Pericardium fibroblast (primary cell): ENCODE measurements around the gene KRT222. TPM values are rescaled to one million over a fixed set of nuclear protein-coding genes. Genes with fewer than 3 reads are reported as not detected.

Experiments used
- total RNA-seq: library from RNA; depleted of rRNA; stranded (reverse); fragments of >200 nt; gene quantifications from 2 replicates; pipeline ENCODE4 v1.2.3, GENCODE V29; 2015

The KRT222 gene
- total RNA-seq, result not detected in 2 replicates

GRCh38 chr17:40664582-40665333, at the start of gene KRT222:
KRT222 (minus strand) TSS chr17:40665177; CDS start chr17:40665099, 78 bp downstream.

GRCh38 chr17:40703652-40704051, 38.7 kb upstream of the KRT222 start, which contains the start of gene KRT24:
KRT24 (minus strand) TSS chr17:40703752; CDS start chr17:40703693, 59 bp downstream.

GRCh38 chr17:40647624-40648383, 17.2 kb downstream of the KRT222 start, which contains the start of gene SMARCE1:
SMARCE1 (minus strand) TSS chr17:40647818; CDS start chr17:40645802, 2,016 bp downstream.

Other genes with a start within 250 kb of the KRT222 start
- 3.1 and 6.3 TPM in 2 replicates for gene TOP2A, start 247.3 kb downstream of the KRT222 start, total RNA-seq
- 377 and 471 TPM in 2 replicates for gene IGFBP4, start 221.7 kb downstream of the KRT222 start, total RNA-seq
- gene TNS4, start 163.6 kb downstream of the KRT222 start, total RNA-seq, result 7.5 TPM in 1 of 2 replicates, not detected in the other
- gene CCR7, start 99.7 kb downstream of the KRT222 start, total RNA-seq, result not detected in 2 replicates
- gene SMARCE1, start 17.4 kb downstream of the KRT222 start, total RNA-seq, result 59.0 and 85.1 TPM in 2 replicates
- not detected in 2 replicates for gene KRT24, start 38.6 kb upstream of the KRT222 start, total RNA-seq
- gene KRT25, start 90.2 kb upstream of the KRT222 start, total RNA-seq, result not detected in 2 replicates
- not detected in 2 replicates for gene KRT26, start 107.0 kb upstream of the KRT222 start, total RNA-seq
- not detected in 2 replicates for gene KRT27, start 117.4 kb upstream of the KRT222 start, total RNA-seq
- gene KRT28, start 134.8 kb upstream of the KRT222 start, total RNA-seq, result not detected in 2 replicates
- 18.0 and 18.8 TPM in 2 replicates for gene KRT10, start 157.4 kb upstream of the KRT222 start, total RNA-seq
- not detected in 2 replicates for gene KRT12, start 202.0 kb upstream of the KRT222 start, total RNA-seq
- gene KRT20, start 220.1 kb upstream of the KRT222 start, total RNA-seq, result not detected in 2 replicates